Natural killer cell treated with Interleukin-12 subunit alpha and Interleukin-12 subunit beta and Interleukin-15 and Interleukin-18, amount 100 ng/mL, for 72 hours (primary cell): Measurements from ENCODE around the gene PIGBOS1. TPM values are rescaled to one million over a fixed set of nuclear protein-coding genes. Genes with fewer than 3 reads are reported as not detected.

ENCODE experiments used
- ATAC-seq, 2 donors: fragments of 150-1000 bp; cut with Tn5 transposase in 1 of 2; sonication (Bioruptor Pico), chemical (Tn5 transposase) in 1 of 2; 2 replicates each; pipeline ENCODE4 v1.10.0; 2021
- DNase-seq: peaks from one replicate; pipeline ENCODE4 v3.0.0; 2022; ENCODE audit warnings: low spot score
- H3K27ac Mint-ChIP-seq, 2 donors: 1 replicate in 1 of 2; 2 replicates in 1 of 2; pipeline ENCODE4 v1.8.0; 2022; ENCODE audit warnings: mixed read lengths in 2 of 2, mild to moderate bottlenecking in 1 of 2, moderate library complexity in 1 of 2
- H3K27me3 Mint-ChIP-seq, 2 donors: 1 replicate in 1 of 2; 2 replicates in 1 of 2; pipeline ENCODE4 v1.8.0; 2022; ENCODE audit warnings: mixed read lengths in 2 of 2
- H3K36me3 Mint-ChIP-seq: one replicate; pipeline ENCODE4 v1.8.0; 2022; ENCODE audit warnings: mixed read lengths
- H3K4me1 Mint-ChIP-seq, 2 donors: 1 replicate in 1 of 2; 2 replicates in 1 of 2; pipeline ENCODE4 v1.8.0; 2022; ENCODE audit warnings: low read depth in 2 of 2, mixed read lengths in 2 of 2, mild to moderate bottlenecking in 1 of 2
- H3K4me3 Mint-ChIP-seq: one replicate; pipeline ENCODE4 v1.8.0; 2022; ENCODE audit warnings: mixed read lengths
- H3K9me3 Mint-ChIP-seq: 2 replicates; pipeline ENCODE4 v1.8.0; 2022; ENCODE audit warnings: mixed read lengths
- total RNA-seq, 2 donors: library from RNA; stranded (reverse); gene quantifications; one replicate each; pipeline ENCODE4 v1.2.3, GENCODE V29; 2022

PIGBOS1 gene
- total RNA-seq, 2 donors from 2014 or later, result 13.2 to 13.3 TPM

GRCh38 chr15:55268176-55268695, 50.7 kb downstream of the PIGBOS1 start:
- Mint-ChIP-seq H3K27ac (peak overlapping the region; percentile 96 to 97), H3K9me3 (no peaks in the 10 kb centered on the region), H3K36me3 (peaks cover 59% of the 10 kb centered on the region), H3K27me3 (no peaks in the 10 kb centered on the region), H3K4me3 (peak overlapping the region; percentile 86), H3K4me1 (peaks cover 72 to 89% of the 10 kb centered on the region in 2 donors)
- DNase-seq (no peak), ATAC-seq (no peak)

GRCh38 chr15:55267401-55268175, 51.3 kb downstream of the PIGBOS1 start:
- Mint-ChIP-seq H3K4me3 (peak overlapping the region; percentile 86), H3K27ac (peak overlapping the region; percentile 96 to 97), H3K36me3 (peaks cover 62% of the 10 kb centered on the region), H3K27me3 (no peaks in the 10 kb centered on the region), H3K4me1 (peaks cover 70 to 90% of the 10 kb centered on the region in 2 donors), H3K9me3 (no peaks in the 10 kb centered on the region)
- peak; percentile 95 to 96 for ATAC-seq
- peak; percentile 86 for DNase-seq

Other genes starting within 250 kb of the PIGBOS1 start
- 10 to 100 TPM; 76.0 to 76.1 TPM for gene RSL24D1, start 122.2 kb downstream of the PIGBOS1 start, total RNA-seq
- gene RAB27A, start 29.3 kb downstream of the PIGBOS1 start, total RNA-seq, result 100 to 1,000 TPM; 136 to 243 TPM
- 10 to 100 TPM; 18.4 to 27.5 TPM for gene PIGB, start 99 bp upstream of the PIGBOS1 start, total RNA-seq
- gene CCPG1, start 89.2 kb upstream of the PIGBOS1 start, total RNA-seq, result 10 to 100 TPM; 22.5 to 36.9 TPM
- gene PIERCE2, start 89.4 kb upstream of the PIGBOS1 start, total RNA-seq, result not detected
- gene DNAAF4, start 189.1 kb upstream of the PIGBOS1 start, total RNA-seq, result not detected